Mesothelial cell of epicardium (in vitro differentiated cells): ENCODE results near the gene GUCY2C. TPM values are rescaled to one million over a fixed set of nuclear protein-coding genes. Genes with fewer than 3 reads are reported as not detected.

Experiments
- DNase-seq, 2 experiments: peaks; one replicate each; pipeline ENCODE4 v3.0.0; 2021; ENCODE audit warnings: low spot score in 2 of 2; ENCODE audit not compliant: unreplicated experiment in 2 of 2
- H3K27ac Mint-ChIP-seq: 2 replicates; pipeline ENCODE4 v1.8.0; 2021; ENCODE audit warnings: mixed read lengths
- H3K27me3 Mint-ChIP-seq: 2 replicates; pipeline ENCODE4 v1.8.0; 2021; ENCODE audit warnings: low read depth, mixed read lengths
- H3K36me3 Mint-ChIP-seq: 2 replicates; pipeline ENCODE4 v1.8.0; 2021; ENCODE audit warnings: mixed read lengths
- H3K4me1 Mint-ChIP-seq: 2 replicates; pipeline ENCODE4 v1.8.0; 2021; ENCODE audit warnings: mixed read lengths
- H3K4me3 Mint-ChIP-seq: 2 replicates; pipeline ENCODE4 v1.8.0; 2021; ENCODE audit warnings: mild to moderate bottlenecking, moderate library complexity, mixed read lengths
- H3K9me3 Mint-ChIP-seq: 2 replicates; pipeline ENCODE4 v1.8.0; 2021; ENCODE audit warnings: mixed read lengths
- CTCF ChIP-seq: fragments of 200-600 bp; sonication (generic); IDR thresholded peaks from one replicate; pipeline ENCODE4 v1.5.0; 2021; ENCODE audit warnings: antibody characterized with exemption; ENCODE audit not compliant: unreplicated experiment
- total RNA-seq: library from RNA; stranded (reverse); gene quantifications from 3 replicates; pipeline ENCODE4 v1.2.1, GENCODE V29; 2021

The GUCY2C gene
- total RNA-seq, 1 donor from 2014 or later, result 0.09 TPM

- Mint-ChIP-seq H3K27ac (no peak overlapping the region), H3K36me3 (peaks cover 4% of the 10 kb centered on the region), H3K4me3 (no peak overlapping the region), H3K9me3 (peaks cover 10% of the 10 kb centered on the region), H3K27me3 (no peaks in the 10 kb centered on the region), H3K4me1 (peaks cover 17% of the 10 kb centered on the region)
- no peak for TF ChIP-seq CTCF
- DNase-seq, result no peak
These were observed 67.6 kb downstream of the GUCY2C start for GRCh38 chr12:14628771-14629170.

- no peak overlapping the region for H3K27ac Mint-ChIP-seq
- H3K36me3 Mint-ChIP-seq, result peaks cover 6% of the 10 kb centered on the region
- peaks cover 8% of the 10 kb centered on the region for H3K9me3 Mint-ChIP-seq
- TF ChIP-seq CTCF, result no peak
- DNase-seq, result no peak
- peaks cover 6% of the 10 kb centered on the region for H3K4me1 Mint-ChIP-seq
- no peaks in the 10 kb centered on the region for H3K27me3 Mint-ChIP-seq
- H3K4me3 Mint-ChIP-seq, result no peak overlapping the region
These were observed 74.6 kb downstream of the GUCY2C start for GRCh38 chr12:14621826-14622225.

- no peak for TF ChIP-seq CTCF
- H3K4me1 Mint-ChIP-seq, result peaks cover 6% of the 10 kb centered on the region
- DNase-seq, result no peak
- peaks cover 6% of the 10 kb centered on the region for H3K36me3 Mint-ChIP-seq
- H3K27me3 Mint-ChIP-seq, result no peaks in the 10 kb centered on the region
- H3K27ac Mint-ChIP-seq, result no peak overlapping the region
- H3K4me3 Mint-ChIP-seq, result no peak overlapping the region
- peaks cover 8% of the 10 kb centered on the region for H3K9me3 Mint-ChIP-seq
These were observed 76.5 kb downstream of the GUCY2C start for GRCh38 chr12:14619741-14620501.

- peaks cover 4% of the 10 kb centered on the region for H3K9me3 Mint-ChIP-seq
These were observed 77.4 kb downstream of the GUCY2C start for GRCh38 chr12:14618983-14619382.

GRCh38 chr12:14614704-14615121 is 81.7 kb downstream of the GUCY2C start:
- H3K4me3 Mint-ChIP-seq, result no peak overlapping the region
- no peak for TF ChIP-seq CTCF
- DNase-seq, result no peak
- no peaks in the 10 kb centered on the region for H3K27me3 Mint-ChIP-seq
- H3K27ac Mint-ChIP-seq, result no peak overlapping the region
- peaks cover 2% of the 10 kb centered on the region for H3K36me3 Mint-ChIP-seq
- H3K9me3 Mint-ChIP-seq, result peaks cover 21% of the 10 kb centered on the region
- peaks cover 6% of the 10 kb centered on the region for H3K4me1 Mint-ChIP-seq

More at GRCh38 chr12:14618983-14619382, 77.4 kb downstream of the GUCY2C start:
- DNase-seq, result no peak
- H3K36me3 Mint-ChIP-seq, result peaks cover 3% of the 10 kb centered on the region
- no peak overlapping the region for H3K27ac Mint-ChIP-seq
- no peaks in the 10 kb centered on the region for H3K27me3 Mint-ChIP-seq
- H3K4me3 Mint-ChIP-seq, result no peak overlapping the region
- peaks cover 6% of the 10 kb centered on the region for H3K4me1 Mint-ChIP-seq
- no peak for TF ChIP-seq CTCF
